Breast epithelium (tissue), 4 donors: ENCODE data around the gene FLAD1. TPM values are rescaled to one million over a fixed set of nuclear protein-coding genes. Genes with fewer than 3 reads are reported as not detected.
"Not testable (repeated sequence)": the region's sequence is repeated elsewhere in the genome, so short reads cannot be mapped to it uniquely, and the experiment has no call there.

Source experiments
- DNase-seq, 2 donors: peaks; one replicate each; pipeline ENCODE4 v3.0.0-alpha.2; 2019; ENCODE audit warnings: low spot score in 2 of 2
- H3K27ac ChIP-seq, 2 donors: fragments of 200-600 bp; sonication (generic) in 1 of 2; one replicate each; pipeline ENCODE4 v1.5.1; 2016 to 2019; ENCODE audit warnings: mild to moderate bottlenecking in 1 of 2
- H3K27me3 ChIP-seq, 2 donors: fragments of 200-600 bp; sonication (generic) in 1 of 2; one replicate each; pipeline versions ENCODE4 v1.5.1 to v1.6.0; 2017 to 2019; ENCODE audit warnings: control low read depth in 1 of 2, mild to moderate bottlenecking in 1 of 2
- H3K36me3 ChIP-seq: fragments of 200-600 bp; one replicate; pipeline ENCODE4 v1.5.1; 2019
- H3K4me1 ChIP-seq, 2 donors: fragments of 200-600 bp; sonication (generic); one replicate each; pipeline ENCODE4 v1.5.1; 2016 to 2019; ENCODE audit warnings: control low read depth in 1 of 2
- H3K4me3 ChIP-seq, 3 donors: fragments of 200-600 bp; sonication (generic); 1 replicate in 2 of 3; 2 replicates in 1 of 3; pipeline ENCODE4 v1.5.1; 2016 to 2019; ENCODE audit warnings: mild to moderate bottlenecking in 3 of 3, moderate library complexity in 2 of 3
- H3K9me3 ChIP-seq, 2 donors: fragments of 200-600 bp; sonication (generic) in 1 of 2; one replicate each; pipeline ENCODE4 v1.5.1; 2016 to 2019; ENCODE audit warnings: control low read depth in 1 of 2
- POLR2A ChIP-seq: fragments of 450-650 bp; IDR thresholded peaks from one replicate; pipeline ENCODE4 v1.6.1; 2016; ENCODE audit warnings: antibody characterized with exemption, mild to moderate bottlenecking, moderate library complexity
- POLR2AphosphoS5 ChIP-seq, 3 donors: sonication (generic); formaldehyde crosslinking; IDR thresholded peaks; one replicate each; pipeline ENCODE4 v1.6.1; 2017; ENCODE audit warnings: antibody characterized with exemption in 3 of 3
- intact Hi-C: fragments of 100-400 bp; cut with DNase I; formaldehyde crosslinking; loops from one replicate; pipeline ENCODE4 v1.15.1; 2023; ENCODE audit warnings: low total_unique reads
- total RNA-seq, 3 donors: library from RNA; depleted of rRNA; stranded (reverse); fragments of >200 nt; gene quantifications; one replicate each; pipeline ENCODE4 v1.1.0, GENCODE V29; 2016
- TF ChIP-seq, protein P1 (sequence below), 3 donors: fragments of 450-650 bp; IDR thresholded peaks; one replicate each; pipeline ENCODE4 v1.5.1; 2016 to 2017; ENCODE audit warnings: antibody characterized with exemption in 3 of 3, mild to moderate bottlenecking in 3 of 3, moderate library complexity in 3 of 3

FLAD1 gene
- total RNA-seq, 3 donors from 2014 or later: 27.0 to 42.7 (median 39.3) TPM

DNA sequence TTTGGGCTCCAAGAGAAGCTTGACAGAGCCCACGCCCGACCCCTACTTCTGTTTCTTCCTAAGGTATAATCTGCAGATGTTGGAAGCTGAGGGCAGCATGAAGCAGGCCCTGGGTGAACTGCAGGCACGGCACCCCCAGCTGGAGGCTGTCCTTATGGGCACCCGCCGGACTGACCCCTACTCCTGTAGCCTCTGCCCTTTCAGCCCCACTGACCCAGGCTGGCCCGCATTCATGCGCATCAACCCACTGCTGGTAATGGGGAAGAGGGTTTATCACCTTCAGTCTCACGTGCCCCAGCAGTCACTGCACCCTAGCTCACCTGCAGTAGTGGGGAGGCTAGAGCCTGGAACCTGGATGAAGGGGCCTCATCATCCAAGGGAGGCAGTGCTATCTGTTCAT lies 7.1 kb downstream of the FLAD1 start:
- H3K27ac ChIP-seq: no peak overlapping the region
- H3K27me3 ChIP-seq: no peaks in the 10 kb centered on the region
- H3K36me3 ChIP-seq: no peaks in the 10 kb centered on the region
- intact Hi-C loops: no loop called here
- no peaks in the 10 kb centered on the region for H3K4me1 ChIP-seq
- no peaks in the 10 kb centered on the region for H3K9me3 ChIP-seq
- no peak overlapping the region for H3K4me3 ChIP-seq
- no peak for DNase-seq
- TF ChIP-seq POLR2A (no peak), POLR2AphosphoS5 (IDR thresholded peaks at IDR 0.05) (no peak)
- TF ChIP-seq, protein P1, sequence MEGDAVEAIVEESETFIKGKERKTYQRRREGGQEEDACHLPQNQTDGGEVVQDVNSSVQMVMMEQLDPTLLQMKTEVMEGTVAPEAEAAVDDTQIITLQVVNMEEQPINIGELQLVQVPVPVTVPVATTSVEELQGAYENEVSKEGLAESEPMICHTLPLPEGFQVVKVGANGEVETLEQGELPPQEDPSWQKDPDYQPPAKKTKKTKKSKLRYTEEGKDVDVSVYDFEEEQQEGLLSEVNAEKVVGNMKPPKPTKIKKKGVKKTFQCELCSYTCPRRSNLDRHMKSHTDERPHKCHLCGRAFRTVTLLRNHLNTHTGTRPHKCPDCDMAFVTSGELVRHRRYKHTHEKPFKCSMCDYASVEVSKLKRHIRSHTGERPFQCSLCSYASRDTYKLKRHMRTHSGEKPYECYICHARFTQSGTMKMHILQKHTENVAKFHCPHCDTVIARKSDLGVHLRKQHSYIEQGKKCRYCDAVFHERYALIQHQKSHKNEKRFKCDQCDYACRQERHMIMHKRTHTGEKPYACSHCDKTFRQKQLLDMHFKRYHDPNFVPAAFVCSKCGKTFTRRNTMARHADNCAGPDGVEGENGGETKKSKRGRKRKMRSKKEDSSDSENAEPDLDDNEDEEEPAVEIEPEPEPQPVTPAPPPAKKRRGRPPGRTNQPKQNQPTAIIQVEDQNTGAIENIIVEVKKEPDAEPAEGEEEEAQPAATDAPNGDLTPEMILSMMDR (IDR thresholded peaks at IDR 0.05): no peak

DNA sequence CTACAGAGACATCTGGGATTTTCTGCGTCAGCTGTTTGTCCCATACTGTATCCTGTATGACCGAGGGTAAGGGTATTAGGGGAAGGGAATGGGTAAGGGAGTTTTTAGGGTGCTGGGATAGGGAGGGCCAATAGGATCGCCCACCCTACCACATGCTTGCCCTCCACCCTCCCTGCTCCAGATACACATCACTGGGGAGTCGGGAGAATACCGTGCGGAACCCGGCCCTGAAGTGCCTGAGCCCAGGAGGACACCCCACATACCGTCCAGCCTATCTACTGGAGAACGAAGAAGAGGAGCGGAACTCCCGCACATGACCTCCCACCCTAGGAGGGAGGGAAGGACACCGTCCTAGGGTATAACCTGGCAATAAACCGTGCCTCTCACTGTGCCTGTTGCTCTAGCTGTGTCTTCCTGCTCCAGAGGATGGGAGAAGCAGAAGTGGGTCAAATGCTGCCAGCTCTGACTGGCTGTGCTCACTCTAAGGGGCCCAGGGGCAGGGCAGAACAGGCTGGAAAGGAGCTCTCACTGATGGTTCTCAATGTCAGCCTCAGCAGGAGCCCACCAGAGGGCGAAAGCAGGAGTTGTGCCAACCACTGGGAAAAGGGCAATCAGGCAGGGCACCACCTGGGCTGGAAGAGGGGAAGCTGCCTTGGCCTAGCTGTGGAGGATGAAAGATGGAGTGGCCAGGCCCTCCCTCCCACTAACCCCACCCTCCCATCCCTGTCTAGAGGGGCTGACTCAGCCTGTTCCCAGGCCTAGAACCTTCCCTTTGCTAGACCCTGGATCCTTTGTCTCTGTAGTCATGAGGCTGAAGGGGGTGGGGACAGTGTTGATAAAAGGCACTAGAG lies 9.8 kb downstream of the FLAD1 start:
- Histone ChIP-seq H3K27ac (no peak overlapping the region), H3K4me3 (no peak overlapping the region), H3K4me1 (no peaks in the 10 kb centered on the region), H3K27me3 (no peaks in the 10 kb centered on the region), H3K36me3 (no peaks in the 10 kb centered on the region), H3K9me3 (no peaks in the 10 kb centered on the region)
- intact Hi-C loops: no loop called here
- TF ChIP-seq POLR2AphosphoS5 (IDR thresholded peaks at IDR 0.05): no peak
- TF ChIP-seq POLR2A: no peak
- TF ChIP-seq, protein P1 (IDR thresholded peaks at IDR 0.05): no peak
- DNase-seq: no peak

DNA sequence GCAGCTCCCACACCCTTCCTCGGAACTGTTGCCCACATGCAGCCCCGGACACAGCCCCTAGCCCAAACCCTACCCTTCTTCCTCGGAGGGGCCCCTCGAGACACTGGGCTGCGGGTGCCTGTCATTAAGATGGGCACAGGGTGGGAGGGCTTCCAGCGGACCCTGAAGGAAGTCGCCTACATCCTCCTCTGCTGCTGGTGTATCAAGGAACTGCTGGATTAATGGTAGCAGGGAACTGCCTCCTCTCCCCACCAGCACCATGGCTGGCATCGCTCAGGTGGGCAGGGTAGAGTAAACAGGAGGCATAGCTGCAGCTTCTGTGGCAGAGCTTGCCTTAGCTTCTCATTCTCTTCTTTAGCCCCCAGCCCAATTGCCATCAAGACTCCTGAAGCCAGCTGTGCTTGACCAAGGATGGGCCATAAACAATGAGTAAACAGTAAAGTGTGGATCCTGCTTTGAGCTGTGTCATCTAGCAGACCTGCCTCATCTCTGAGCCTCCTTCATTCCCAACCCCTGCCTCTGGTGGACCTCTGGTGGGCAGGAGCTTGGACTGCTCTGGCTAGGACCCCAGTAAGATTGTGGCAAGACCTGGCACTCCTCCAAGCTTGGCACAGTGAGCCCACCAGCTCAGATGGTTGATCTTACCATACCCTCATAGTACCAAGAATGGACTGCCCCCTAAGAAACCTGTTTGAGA lies 10.6 kb downstream of the FLAD1 start, which contains the start of gene LENEP:
TSS of gene LENEP (plus strand) at position 15 of the 697 bp plus-strand sequence. CDS start at position 37, 22 bp downstream.
- no peak for DNase-seq
- H3K36me3 ChIP-seq: no peaks in the 10 kb centered on the region
- H3K27ac ChIP-seq: no peak within 1 kb of the TSS
- H3K4me1 ChIP-seq: peaks cover 0 to under 1% of the 10 kb centered on the region in 2 donors
- intact Hi-C loops: no loop called here
- no peak for TF ChIP-seq POLR2A
- TF ChIP-seq, protein P1 (IDR thresholded peaks at IDR 0.05): no peak
- TF ChIP-seq POLR2AphosphoS5 (IDR thresholded peaks at IDR 0.05): no peak
- no peaks in the 10 kb centered on the region for H3K9me3 ChIP-seq
- no peak within 1 kb of the TSS for H3K4me3 ChIP-seq
- no peaks in the 10 kb centered on the region for H3K27me3 ChIP-seq

DNA sequence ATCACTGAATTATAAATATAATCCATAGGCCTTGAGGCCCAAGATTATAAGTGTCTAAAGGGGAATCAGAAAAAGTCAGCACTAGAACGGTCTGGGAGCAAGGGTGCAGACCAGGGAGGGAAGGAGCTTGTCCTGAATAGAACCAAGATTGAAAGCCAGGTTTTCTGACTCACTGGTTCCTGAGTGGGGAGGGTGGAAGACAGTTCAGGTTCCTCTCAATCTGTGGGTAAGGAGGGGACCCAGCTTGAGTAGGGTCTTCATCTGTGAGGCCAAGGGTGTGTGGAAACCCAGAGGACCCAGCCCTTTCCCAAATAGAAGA lies 11.1 kb downstream of the FLAD1 start:
- Histone ChIP-seq H3K9me3 (no peaks in the 10 kb centered on the region), H3K27me3 (no peaks in the 10 kb centered on the region), H3K27ac (no peak overlapping the region), H3K4me1 (peaks cover 0 to 6% of the 10 kb centered on the region in 2 donors), H3K4me3 (no peak overlapping the region), H3K36me3 (no peaks in the 10 kb centered on the region)
- TF ChIP-seq POLR2A (no peak), POLR2AphosphoS5 (IDR thresholded peaks at IDR 0.05) (no peak)
- TF ChIP-seq, protein P1 (IDR thresholded peaks at IDR 0.05): no peak
- DNase-seq: no peak
- intact Hi-C loops: no loop called here

DNA sequence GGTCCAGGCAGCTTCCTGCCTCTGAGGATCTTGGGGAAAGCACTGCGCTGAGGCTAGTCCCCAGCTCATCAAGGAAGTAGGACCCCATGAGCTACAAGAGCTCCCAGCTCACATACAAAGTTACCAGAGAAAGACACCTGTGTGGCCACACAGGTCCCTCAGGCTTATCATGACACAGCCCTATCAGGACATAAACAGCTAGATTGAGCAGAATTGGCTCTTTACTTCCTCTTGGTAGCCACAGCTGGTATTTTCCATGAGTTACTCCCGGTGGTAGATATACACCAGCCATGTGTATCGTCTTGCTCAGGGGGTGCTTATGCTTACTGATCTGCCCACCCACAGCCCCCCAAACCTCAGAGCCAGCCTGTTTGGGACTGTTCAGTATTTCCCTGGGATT lies 11.4 kb downstream of the FLAD1 start:
- intact Hi-C loops: no loop called here
- no peaks in the 10 kb centered on the region for H3K27me3 ChIP-seq
- H3K9me3 ChIP-seq: no peaks in the 10 kb centered on the region
- no peaks in the 10 kb centered on the region for H3K36me3 ChIP-seq
- no peak for TF ChIP-seq POLR2AphosphoS5 (IDR thresholded peaks at IDR 0.05)
- TF ChIP-seq POLR2A: no peak
- TF ChIP-seq, protein P1 (IDR thresholded peaks at IDR 0.05): no peak
- no peak overlapping the region for H3K27ac ChIP-seq
- peaks cover 3 to 9% of the 10 kb centered on the region in 2 donors for H3K4me1 ChIP-seq
- H3K4me3 ChIP-seq: no peak overlapping the region
- no peak for DNase-seq

DNA sequence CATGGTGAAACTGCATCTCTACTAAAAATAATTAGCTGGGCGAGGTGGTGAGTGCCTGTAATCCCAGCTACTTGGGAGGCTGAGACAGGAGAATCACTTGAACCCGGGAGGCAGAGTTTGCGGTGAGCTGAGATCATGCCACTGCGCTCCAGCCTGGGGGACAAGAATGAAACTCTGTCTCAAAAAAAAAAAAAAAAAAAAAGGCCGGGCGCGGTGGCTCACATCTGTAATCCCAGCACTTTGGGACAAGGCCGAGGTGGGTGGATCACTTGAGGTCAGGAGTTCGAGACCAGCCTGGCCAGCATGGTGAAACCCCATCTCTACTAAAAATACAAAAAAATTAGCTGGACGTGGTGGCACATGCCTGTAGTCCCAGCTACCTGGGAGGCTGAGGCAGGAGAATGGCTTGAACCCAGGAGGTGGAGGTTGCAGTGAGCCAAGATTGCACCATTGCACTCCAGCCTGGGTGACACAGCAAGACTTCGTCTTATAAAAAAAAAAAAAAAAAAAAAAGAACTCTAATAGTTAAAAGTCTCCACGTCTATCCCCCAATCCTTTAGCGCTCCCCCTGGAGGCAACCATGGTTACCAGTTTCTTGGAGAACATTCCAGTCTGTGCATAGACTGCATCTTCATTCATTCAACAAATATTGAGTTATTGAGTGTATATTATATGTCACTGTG lies 12.3 kb downstream of the FLAD1 start:
- H3K9me3 ChIP-seq, H3K36me3 ChIP-seq, DNase-seq, intact Hi-C loops, H3K27me3 ChIP-seq, H3K4me3 ChIP-seq, H3K27ac ChIP-seq: not testable (repeated sequence)
- H3K4me1 ChIP-seq: peaks cover 9 to 10% of the 10 kb centered on the region in 2 donors
